VCaP (cell line): ENCODE measurements around the gene BMP7.

Experiments
- H3K27ac ChIP-seq: fragments of 450-650 bp; 2 replicates; pipeline ENCODE4 v1.5.1; 2017
- CTCF ChIP-seq: fragments of 450-650 bp; conservative IDR thresholded peaks from 2 replicates; pipeline ENCODE4 v1.5.1; 2017; ENCODE audit warnings: mild to moderate bottlenecking, moderate library complexity

The BMP7 gene

DNA sequence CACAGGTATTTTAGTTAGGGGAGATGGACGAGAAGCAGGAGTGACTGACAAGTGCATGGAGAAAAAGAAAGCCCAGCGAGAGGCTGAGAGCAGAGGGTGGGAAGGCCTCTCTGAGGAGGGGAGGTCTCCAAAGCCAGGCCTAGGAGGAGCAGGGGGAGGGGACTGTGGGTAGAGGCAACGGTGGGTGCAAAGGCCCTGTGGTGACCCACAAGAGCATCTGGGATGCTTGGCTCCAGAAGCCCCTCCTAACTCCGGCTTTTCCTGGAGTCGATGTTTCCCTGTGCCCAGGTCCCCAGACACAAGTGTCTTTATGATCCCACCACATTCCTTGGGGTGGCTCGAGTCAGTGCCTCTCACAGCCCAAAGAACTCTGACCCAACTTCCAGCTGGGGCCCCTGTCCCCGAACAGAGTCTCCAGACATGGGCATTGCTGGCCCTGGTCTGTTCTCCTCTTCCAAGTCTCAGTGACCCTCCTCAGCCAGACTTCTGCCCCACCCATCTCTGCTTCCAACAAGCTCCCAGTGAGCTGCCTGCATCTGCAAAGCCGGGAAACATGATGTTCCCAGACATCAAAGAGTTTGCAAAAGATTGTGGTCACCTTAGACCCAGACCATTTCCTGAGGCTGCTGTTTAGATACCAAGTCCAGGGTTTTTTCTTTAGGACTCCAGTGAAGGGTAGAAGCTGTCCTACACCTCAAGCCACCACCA lies 11.1 kb upstream of the BMP7 start:
- TF ChIP-seq CTCF = no peak
- H3K27ac ChIP-seq = no peak overlapping the region

DNA sequence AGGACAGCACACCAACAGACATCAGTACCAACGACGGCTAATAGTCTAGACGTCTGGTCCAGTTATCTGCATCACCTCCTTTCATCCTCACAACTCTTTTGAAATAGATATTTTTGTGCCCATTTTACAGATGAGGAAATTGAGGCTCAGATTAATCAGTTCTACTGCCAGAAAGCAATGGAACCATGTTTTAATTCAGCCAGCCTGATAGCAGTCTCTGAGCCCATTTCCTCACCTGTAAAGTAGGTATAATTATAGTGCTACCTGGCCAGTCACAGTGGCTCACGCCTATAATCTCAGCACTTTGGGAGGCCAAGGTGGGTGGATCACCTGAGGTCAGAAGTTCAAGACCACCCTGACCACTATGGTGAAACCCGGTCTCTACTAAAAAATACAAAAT lies 9.8 kb upstream of the BMP7 start:
- TF ChIP-seq CTCF = no peak
- no peak overlapping the region for H3K27ac ChIP-seq

DNA sequence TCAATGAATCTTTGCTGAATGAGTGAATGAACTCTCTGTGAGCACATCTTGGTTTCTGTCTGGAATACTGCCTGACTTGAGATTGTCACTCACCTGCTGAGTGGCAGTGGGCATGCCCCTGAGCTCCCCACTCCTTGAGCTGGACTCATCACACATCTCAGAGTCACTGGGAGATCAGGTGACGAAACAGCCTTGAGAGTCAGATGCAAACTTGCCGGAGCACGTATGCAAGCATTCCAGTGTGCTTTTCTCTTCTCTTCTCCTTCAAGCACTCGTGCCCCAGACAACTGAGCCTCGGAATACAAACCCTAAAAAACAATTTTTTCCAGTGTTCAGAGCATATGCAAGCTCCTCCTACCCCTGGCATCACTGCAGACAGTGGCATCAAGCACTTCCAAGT lies 9.4 kb upstream of the BMP7 start:
- H3K27ac ChIP-seq = no peak overlapping the region
- no peak for TF ChIP-seq CTCF

DNA sequence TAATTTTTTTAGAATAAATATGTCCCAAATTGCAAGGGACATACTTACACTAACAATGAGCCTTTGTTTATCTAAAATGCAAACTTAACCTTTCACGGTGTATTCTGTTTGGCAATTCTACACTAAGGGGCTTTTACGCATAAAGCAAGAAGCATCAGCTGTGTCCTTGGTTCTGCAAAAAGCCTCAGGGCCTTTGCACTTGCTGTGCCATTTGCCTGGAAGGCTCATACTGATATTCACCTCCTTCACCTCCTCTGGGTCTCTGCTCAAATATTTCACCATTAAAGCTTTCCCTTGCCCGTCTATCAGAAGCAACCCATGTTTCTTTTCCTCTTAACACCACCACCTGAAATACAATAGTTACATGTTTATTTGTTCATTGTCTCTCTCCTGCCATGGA lies 8.9 kb upstream of the BMP7 start:
- no peak for TF ChIP-seq CTCF
- H3K27ac ChIP-seq = no peak overlapping the region

DNA sequence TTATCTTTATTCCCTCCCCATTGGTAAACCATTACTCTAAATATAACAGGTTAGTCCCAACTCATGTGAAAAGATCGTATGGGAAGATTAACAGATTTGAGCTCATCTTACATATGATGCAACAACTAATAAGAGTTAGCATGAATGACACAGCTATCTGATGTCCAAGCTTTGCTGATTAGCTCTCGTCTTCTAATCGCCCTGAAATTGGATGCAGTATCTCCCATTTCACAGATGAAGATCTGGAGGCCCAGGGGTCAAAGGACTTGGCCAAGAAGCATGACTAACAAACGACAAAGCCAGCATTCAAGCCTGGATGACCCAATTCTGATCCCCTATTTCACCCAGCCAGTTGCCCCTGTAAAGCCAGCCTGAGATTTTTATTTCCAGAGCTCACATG lies 8.4 kb upstream of the BMP7 start:
- H3K27ac ChIP-seq = no peak overlapping the region
- TF ChIP-seq CTCF = no peak

- no peak overlapping the region for H3K27ac ChIP-seq
- TF ChIP-seq CTCF = no peak
Observed at GRCh38 chr20:57274299-57274698, 7.9 kb upstream of the BMP7 start.

- H3K27ac ChIP-seq = no peak overlapping the region
- no peak for TF ChIP-seq CTCF
Observed at GRCh38 chr20:57272883-57273535, 6.6 kb upstream of the BMP7 start.
